ENCODE measurements around the gene NELFCD. TPM values are rescaled to one million over a fixed set of nuclear protein-coding genes. Genes with fewer than 3 reads are reported as not detected.

The NELFCD gene
- total and polyA plus RNA-seq, 10 of the 15 experiments (the other 5 are each of a cell fraction or from before 2014, with no cell fraction given) = 8.9 to 109 (median 82.9) TPM

DNA sequence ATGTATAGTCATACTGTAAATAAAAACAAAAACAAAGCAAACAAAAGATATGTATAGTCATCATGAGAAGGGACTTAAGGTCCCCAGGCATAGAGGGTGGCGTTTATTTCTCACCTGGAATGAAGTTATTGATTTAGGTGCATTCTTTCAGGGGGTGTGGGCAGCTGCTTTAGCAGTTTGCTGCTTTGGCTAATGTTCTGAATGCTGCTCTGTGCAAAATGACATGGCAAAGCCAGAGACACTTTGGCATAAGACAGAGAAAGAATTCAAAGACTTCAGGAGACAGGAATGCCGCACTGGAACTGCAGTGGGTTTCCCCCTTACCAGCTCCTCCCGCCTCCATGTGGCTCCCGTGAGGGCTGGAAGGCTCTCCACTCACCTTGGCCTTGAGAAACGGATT is 36.4 kb upstream of the NELFCD start:
- no peaks in the 10 kb centered on the region for H3K9me3 ChIP-seq (replicated peaks; ENCODE audit: control insufficient read depth, insufficient read depth, low read length)
- H3K79me2 ChIP-seq (ENCODE audit: control insufficient read depth, insufficient read depth, low read length) = no peaks in the 10 kb centered on the region
- H3K4me1 ChIP-seq (ENCODE audit: control insufficient read depth, insufficient read depth, low read length) = peaks cover 4% of the 10 kb centered on the region; the same call in 1 of the 2 replicates
- SMC1A ChIA-PET (ENCODE audit: uncharacterized antibody, unreplicated experiment) = no interaction called here
- H3K36me3 ChIP-seq (ENCODE audit: control insufficient read depth in 2 of 2, insufficient read depth in 2 of 2, low read length in 1 of 2) = no peaks in the 10 kb centered on the region
- BruUV-seq (replicated peaks) = no TSS peak
- in situ Hi-C loops (cut with MboI) (no loop called here), intact Hi-C loops (cut with micrococcal nuclease; ENCODE audit: unreplicated experiment) (no loop called here)
- H4K20me1 ChIP-seq (ENCODE audit: control insufficient read depth, insufficient read depth) = no peaks in the 10 kb centered on the region
- no peak overlapping the region for H3K27ac ChIP-seq (ENCODE audit: control insufficient read depth, insufficient read depth)
- 67% methylated on average over 5 of the region's 5 CpGs for WGBS (ENCODE audit: insufficient coverage, insufficient replicate concordance, low lambda C conversion rate, missing lambda C conversion rate)
- DNase-seq (ENCODE audit: low read depth, low spot score) = no peak
- no peaks in the 10 kb centered on the region for H3K27me3 ChIP-seq (replicated peaks in 1 of 2; ENCODE audit: control insufficient read depth in 2 of 2, insufficient read depth in 2 of 2, low read length in 1 of 2)
- no peak overlapping the region for H3K4me3 ChIP-seq
- TF ChIP-seq ZNF384 (IDR thresholded peaks at IDR 0.05; ENCODE audit: borderline replicate concordance, low read depth, low read length) = no peak
- TF ChIP-seq NFYB (IDR thresholded peaks at IDR 0.05; ENCODE audit: insufficient read depth, low read depth, low read length) = no peak
- TF ChIP-seq DPF2 (IDR thresholded peaks at IDR 0.05) = no peak
- TF ChIP-seq KAT2A (conservative IDR thresholded peaks at IDR 0.05; ENCODE audit: control insufficient read depth, low read depth, low read length) = no peak
- TF ChIP-seq, protein P1, sequence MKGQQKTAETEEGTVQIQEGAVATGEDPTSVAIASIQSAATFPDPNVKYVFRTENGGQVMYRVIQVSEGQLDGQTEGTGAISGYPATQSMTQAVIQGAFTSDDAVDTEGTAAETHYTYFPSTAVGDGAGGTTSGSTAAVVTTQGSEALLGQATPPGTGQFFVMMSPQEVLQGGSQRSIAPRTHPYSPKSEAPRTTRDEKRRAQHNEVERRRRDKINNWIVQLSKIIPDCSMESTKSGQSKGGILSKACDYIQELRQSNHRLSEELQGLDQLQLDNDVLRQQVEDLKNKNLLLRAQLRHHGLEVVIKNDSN (IDR thresholded peaks at IDR 0.05; ENCODE audit: borderline replicate concordance, extremely low read length, insufficient read depth, low read depth, low read length) = no peak
- no peak for TF ChIP-seq ZZZ3 (IDR thresholded peaks at IDR 0.05; ENCODE audit: control insufficient read depth, insufficient read length, low read depth)
- no peak for TF ChIP-seq SMARCA5 (IDR thresholded peaks at IDR 0.05)
- TF ChIP-seq MEF2A (IDR thresholded peaks at IDR 0.05; ENCODE audit: insufficient read depth, low read depth, low read length) = no peak
- no peak for TF ChIP-seq CHD2 (IDR thresholded peaks at IDR 0.05; ENCODE audit: borderline replicate concordance, low read depth, low read length)
- no peak for TF ChIP-seq STAT1 (conservative IDR thresholded peaks at IDR 0.05)
- TF ChIP-seq CBX3 (IDR thresholded peaks at IDR 0.05; ENCODE audit: borderline replicate concordance, low read depth) = no peak
- no peak for TF ChIP-seq SRF (IDR thresholded peaks at IDR 0.05; ENCODE audit: low read depth in 2 of 2, low read length in 2 of 2)
- TF ChIP-seq WRNIP1 (IDR thresholded peaks at IDR 0.05; ENCODE audit: borderline replicate concordance, low read depth, low read length) = no peak
- no peak for TF ChIP-seq PAX5 (IDR thresholded peaks at IDR 0.05; ENCODE audit: borderline replicate concordance, low read depth, low read length)
- TF ChIP-seq TCF7 (IDR thresholded peaks at IDR 0.05; ENCODE audit: borderline replicate concordance) = no peak
- TF ChIP-seq, protein P2, sequence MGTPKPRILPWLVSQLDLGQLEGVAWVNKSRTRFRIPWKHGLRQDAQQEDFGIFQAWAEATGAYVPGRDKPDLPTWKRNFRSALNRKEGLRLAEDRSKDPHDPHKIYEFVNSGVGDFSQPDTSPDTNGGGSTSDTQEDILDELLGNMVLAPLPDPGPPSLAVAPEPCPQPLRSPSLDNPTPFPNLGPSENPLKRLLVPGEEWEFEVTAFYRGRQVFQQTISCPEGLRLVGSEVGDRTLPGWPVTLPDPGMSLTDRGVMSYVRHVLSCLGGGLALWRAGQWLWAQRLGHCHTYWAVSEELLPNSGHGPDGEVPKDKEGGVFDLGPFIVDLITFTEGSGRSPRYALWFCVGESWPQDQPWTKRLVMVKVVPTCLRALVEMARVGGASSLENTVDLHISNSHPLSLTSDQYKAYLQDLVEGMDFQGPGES (IDR thresholded peaks at IDR 0.05) = no peak
- TF ChIP-seq RFX5 (IDR thresholded peaks at IDR 0.05; ENCODE audit: low read depth, low read length) = no peak
- no peak for TF ChIP-seq RAD51 (IDR thresholded peaks at IDR 0.05)
- no peak for TF ChIP-seq SMC3 (IDR thresholded peaks at IDR 0.05; ENCODE audit: borderline replicate concordance, low read length)
- no peak for TF ChIP-seq PML (IDR thresholded peaks at IDR 0.05; ENCODE audit: low read length)
- no peak for ATAC-seq
- no peak for FAIRE-seq
- no peak overlapping the region for H3K4me2 ChIP-seq (ENCODE audit: control insufficient read depth, insufficient read depth)
- CTCF ChIA-PET = no interaction called here
- H3K9ac ChIP-seq (ENCODE audit: control insufficient read depth, insufficient read depth, low read length) = no peak overlapping the region
- H2AFZ ChIP-seq (ENCODE audit: control insufficient read depth, low read depth, low read length) = no peak overlapping the region
- POLR2A ChIA-PET = no interaction called here
- RAD21 ChIA-PET (ENCODE audit: unreplicated experiment) = no interaction called here
